ENCODE results near the gene KIF6.

Gene KIF6

DNA sequence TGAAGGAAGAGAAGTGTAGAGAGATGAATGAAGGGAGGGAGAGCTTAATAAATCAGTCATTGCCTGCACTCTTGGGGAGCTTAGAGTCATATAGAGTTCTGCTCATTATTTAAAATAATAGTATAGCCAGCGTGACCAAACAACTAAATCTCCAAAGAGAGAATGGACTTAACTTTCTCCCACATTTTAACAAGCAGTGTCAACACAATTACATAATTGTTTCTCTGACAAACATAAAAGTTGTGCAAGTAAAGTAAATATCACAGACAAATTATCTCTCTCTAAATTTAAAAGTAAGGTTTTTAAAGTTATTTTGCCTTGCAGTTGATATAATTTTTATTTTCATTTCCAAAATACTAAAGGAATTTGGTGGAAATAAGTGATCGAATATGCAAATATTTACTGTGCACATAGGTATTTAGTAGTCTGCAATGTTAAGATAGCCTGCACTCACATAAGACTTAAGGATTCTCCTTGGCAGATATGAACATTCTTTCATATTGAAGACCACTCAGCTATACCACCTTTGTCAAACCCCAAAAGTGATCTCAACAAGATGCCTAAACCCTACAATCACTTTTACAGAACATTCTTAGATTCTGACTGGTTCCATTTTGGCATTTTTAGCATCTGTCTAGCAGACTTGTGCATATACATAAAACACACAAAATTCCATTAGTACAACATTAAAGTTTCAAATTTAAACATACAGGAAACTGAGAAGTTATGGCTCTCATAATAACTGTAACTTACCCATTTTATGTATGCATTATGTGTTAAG lies 67.7 kb downstream of the KIF6 start:
- DNase-seq (ENCODE audit: low spot score) = no peak

DNA sequence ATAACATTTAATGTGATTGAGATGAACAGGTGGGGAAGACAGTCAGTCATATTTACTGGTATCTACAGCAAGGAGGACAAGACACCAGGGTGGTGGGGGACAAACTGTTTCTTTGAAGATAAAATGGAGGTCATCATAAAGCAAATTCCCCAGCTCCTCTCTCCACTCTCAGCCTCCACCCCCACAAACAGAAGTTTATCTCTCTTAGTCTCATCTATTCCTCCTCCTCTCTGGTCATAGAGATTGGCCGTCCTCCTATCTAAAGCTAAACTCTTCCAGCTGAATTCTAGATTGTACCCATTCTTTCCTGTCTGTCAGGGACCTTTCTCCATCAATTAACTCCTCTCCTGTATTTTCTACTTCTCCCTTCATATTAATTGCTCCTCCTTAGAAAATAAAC lies 71.1 kb downstream of the KIF6 start:
- DNase-seq (ENCODE audit: low spot score) = no peak

DNA sequence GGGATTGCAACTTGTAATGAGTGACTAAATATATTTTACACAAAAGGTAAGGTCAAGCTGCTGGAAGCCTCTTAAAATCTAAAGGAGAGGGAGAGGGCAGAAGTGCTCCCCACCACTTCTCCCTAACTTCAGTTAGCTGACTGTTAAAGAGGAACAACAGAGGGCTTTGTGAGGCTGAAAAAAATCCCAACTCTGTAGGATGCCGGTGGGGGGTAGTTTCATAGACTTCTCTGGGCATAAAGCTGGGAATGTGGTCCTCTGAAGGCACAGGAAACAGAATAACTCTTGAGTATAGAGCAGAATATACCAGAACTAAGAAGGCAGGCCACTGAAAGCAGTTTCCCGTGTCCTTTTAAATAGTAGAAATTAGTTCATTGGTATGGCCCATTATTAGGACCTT lies 71.6 kb downstream of the KIF6 start:
- DNase-seq (ENCODE audit: low spot score) = no peak

DNA sequence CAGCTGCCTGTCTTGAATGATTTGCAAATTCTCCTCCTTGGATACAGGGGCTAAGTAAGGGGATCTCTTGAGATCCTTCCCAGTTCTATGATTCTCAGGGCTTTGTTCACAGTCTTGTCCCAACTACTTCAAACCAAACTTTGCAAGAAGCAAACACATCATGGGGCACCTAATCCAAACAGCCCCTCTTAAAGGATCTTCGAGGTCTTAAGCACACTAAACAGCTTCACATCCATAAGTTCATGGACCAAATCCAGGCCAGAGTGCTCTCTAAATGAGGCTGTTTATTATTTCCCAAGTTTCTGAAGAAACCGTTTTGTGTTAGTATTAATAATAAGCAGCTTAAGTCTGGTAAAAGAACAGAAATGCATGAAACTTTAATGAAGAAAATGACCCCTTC lies 75.2 kb downstream of the KIF6 start:
- DNase-seq (ENCODE audit: low spot score) = no peak

DNA sequence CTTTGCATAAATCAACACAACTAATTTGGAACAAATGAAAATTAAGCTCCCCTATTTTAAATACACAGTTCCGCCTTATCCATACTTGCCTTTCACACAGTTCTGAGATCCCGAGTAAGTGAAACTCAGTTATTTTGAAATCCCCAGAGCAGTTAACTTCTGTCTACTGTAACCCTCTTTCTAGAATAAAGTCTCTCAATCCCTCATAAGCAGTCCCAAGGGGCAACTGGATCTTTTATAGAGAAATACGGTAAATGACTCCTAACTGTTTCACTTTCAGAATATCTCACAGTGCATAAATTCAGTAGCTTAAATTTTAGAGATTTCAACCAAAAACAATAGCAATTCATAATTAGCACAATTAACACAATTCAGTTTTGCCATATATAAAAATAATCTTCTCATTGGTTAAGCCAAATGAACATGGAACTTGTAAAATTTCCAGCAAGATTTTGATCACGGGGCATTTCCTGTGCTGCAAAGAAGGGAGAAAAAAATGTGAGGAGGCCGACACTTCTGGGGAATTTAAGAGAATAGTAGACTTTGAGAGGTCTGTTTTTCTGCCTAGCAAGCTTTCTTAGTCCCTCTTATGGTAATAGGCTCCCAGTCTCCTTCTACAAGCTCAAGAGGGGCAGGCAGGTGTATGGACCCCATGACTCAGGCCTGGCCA lies 78.3 kb downstream of the KIF6 start:
- DNase-seq (ENCODE audit: low spot score) = no peak

DNA sequence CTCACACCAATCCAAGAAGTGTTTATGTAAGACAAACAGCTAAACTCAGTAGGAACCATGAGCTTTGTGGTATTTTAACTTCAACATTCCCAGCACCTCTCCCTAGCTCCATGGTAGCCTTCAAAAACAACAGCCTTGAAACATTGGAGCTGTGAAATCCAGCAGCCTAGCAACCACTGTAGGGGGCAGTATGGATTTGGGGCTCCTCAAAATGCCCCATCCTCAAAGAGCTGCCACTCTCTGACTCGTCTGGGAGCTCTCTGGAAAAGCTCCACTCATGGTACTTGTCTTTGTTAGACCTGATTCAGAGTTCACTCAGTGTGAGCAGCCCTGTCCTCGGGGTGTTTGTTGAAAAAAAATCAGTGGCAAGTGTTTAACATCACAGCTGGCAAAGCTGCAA lies 82.9 kb downstream of the KIF6 start:
- DNase-seq (ENCODE audit: low spot score) = no peak

DNA sequence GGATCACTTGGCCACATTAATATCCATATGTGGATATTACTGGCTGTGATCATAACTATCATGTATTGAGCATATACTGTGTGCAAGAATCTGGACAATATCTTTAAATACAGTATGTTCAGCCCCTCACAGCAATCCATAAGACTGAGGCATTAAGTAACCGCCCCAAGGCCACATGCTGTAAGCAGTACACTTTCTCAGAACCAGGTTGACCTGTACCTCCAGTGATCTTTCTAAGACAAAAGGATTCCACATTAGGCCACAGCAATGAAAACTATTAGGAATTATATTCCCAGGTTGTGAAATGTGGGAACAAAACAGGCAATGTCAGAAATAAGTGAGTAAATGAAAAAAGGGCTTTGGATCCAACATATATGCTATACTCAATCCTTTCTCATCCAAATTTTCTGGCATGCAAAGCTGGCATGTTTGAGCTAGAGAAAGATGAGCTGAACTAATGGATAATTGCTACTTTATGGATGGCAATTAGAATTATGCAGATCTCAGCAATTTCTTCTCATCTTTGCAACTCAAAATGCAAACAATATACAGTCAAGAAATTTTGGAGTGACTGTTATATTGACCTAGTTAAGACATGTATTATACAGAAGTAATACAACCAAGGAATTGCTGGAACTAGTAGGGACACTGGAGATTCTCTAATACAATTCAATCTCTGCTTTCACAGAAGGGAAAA lies 86.9 kb downstream of the KIF6 start:
- DNase-seq (ENCODE audit: low spot score) = no peak

DNA sequence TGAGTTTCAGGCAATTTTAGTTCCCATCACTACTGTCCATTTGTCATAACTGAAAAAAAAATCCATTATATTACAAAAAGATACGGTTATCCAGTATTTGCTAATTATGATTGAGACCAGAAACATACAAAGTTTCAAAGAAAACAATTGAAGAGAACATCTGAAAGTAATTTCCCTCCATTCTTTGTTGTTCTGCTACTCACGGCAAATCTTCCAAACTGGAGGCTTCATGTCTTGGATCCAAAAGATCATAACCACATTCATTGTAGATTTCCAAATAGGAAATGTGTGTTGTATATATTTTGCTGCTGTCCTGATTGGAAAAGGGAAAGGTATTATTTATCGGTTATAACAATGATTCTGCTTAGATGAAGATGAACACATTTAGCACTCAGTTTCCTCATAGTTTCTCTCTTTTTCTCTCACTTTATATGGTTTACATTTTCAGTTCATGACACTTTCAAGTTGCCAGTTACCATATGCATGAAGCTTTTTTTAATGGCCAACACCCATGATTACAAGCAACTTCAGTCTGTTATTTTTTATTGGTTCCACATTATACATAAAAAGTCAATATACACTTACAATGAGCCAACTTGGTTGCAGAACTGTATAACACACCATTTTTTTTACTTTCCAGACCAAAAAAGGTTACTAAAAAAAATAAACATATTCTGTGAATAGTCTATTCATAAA lies 90.4 kb downstream of the KIF6 start:
- DNase-seq (ENCODE audit: low spot score) = no peak

DNA sequence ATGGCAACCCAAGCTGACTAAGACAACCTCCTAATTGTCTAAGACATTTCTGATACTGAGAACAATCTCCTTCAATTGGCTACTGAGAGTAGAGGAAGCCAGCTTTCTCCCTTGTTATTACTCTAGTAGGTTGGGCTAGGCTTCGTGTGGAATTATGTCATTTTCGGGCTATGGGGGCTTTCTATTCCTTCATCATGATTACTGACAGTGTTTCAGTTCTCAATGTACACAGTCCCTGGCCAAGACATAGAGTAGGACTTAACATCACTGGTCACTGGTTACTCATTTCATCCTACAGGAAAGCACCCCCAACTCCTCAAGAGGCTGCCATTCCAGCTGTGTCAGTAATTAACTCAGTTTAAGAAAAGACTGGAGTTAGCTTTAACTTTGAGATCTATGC lies 100.0 kb downstream of the KIF6 start:
- DNase-seq (ENCODE audit: low spot score) = no peak

DNA sequence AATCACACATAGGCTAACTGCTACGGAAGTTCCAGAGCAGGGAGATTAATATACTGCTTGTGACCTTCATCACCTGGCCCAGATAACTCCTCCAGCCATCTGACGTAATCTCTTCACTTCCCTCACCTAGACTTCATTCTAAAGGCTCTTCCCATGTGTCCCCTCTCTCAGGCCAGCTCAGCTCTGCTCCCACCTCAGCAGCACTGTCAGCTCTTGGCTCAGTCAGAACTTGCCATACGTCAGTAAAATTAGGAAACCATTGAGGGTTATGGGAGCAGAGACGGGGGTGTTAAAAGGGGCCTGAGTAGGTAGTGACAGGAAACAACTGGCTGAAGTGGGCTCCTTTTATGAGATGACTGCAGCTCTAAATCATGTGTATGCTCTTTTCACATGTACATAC lies 101.5 kb downstream of the KIF6 start:
- DNase-seq (ENCODE audit: low spot score) = no peak

DNA sequence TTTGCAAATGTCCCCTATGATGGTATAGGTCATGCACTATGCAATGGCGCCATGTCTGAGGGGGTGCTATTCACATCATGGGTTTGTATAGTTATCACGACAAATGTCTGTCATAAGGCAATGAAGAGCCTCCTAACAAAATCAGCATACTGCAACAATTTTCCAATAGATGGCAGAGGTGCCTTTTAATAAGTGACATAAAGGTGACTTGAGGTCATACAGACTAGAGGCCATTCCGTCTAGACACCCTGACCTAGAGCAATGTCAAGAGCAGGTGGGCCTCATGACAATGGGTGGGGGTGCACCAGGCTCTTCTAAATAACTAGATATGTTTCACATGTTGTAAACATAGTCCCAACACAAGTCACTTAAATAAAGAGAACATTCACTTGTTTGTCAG lies 107.7 kb downstream of the KIF6 start:
- no peak for DNase-seq (ENCODE audit: low spot score)

DNA sequence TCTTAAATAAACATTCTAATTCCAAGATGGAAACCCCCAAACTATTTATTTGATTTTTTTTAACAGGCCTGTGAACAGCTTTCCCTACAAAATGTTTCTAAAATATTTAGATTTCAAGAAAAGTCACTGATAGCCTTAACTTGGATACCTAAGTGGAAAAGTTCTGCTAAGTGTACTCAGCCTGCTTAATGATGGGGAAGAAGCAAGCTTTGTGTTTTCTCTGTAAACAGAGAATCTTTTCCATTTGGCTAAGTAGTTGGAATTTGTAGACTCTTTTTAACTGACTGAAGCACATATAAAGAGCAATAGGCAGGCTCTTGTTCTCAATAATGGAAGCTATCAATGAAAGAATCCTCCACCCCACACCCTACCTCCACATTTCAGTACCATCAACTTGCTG lies 108.2 kb downstream of the KIF6 start:
- no peak for DNase-seq (ENCODE audit: low spot score)

DNA sequence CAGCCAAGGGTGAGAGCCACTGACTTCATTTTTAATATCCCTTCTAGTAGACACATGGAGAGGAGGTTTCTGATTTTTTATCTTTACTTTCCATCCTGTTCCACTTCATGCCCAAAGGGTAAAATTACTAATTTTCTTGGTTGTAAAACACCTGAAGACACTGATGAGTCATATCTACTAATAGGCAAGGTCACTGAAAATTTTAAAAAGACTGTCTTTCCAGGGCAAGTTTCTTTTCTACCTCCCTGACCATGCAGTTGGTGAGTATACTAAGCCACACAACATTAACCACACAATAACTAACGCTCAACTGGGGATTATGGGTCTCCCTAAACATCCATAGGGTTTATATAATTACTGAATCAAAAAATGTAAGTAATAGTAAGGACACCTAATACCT lies 109.6 kb downstream of the KIF6 start:
- DNase-seq (ENCODE audit: low spot score) = no peak

DNA sequence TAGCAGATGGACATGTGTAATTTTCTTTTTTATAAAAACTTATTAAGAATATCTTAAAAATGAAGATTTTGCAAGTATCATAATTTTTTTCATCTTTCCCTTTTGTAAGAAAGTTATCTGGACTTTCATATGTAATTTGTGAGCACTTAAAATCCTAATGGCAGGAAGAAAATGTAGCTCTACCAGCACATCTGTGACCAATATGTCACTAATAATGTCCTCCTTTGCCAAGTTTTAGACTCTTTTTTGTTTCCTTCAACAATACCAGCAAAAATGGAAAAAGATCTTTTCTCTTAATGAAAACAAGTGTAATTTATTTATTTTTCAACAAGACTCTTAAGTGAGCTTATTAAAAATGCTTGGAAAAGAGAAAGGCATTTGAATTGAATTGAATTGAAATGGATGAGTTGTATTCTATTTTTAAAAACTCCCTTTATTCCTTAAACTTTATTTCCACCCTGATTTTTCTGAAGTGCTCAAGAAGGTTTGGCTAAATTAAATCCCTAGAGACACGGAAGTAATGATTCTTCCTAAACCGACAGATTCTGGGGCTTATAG lies 110.7 kb downstream of the KIF6 start:
- DNase-seq (ENCODE audit: low spot score) = no peak

DNA sequence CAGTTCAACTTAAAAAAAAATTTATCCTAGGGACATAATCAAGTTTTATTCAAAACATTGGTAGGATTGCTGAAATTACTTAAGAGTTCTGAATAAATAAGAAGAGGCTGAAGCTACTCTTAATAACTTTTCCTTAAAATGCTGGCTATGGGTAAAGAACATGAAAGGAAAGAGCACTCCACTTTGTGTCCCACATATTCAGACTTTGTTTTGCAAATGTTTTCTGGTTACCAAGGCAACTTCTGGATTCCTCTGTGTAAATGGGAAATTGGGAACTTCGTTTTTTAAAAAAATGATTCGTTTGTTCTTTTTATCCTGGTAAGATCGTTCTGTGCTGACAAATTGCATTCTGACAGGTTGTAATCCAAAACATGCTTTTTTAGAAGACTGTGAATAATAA lies 115.0 kb downstream of the KIF6 start:
- DNase-seq (ENCODE audit: low spot score) = no peak

DNA sequence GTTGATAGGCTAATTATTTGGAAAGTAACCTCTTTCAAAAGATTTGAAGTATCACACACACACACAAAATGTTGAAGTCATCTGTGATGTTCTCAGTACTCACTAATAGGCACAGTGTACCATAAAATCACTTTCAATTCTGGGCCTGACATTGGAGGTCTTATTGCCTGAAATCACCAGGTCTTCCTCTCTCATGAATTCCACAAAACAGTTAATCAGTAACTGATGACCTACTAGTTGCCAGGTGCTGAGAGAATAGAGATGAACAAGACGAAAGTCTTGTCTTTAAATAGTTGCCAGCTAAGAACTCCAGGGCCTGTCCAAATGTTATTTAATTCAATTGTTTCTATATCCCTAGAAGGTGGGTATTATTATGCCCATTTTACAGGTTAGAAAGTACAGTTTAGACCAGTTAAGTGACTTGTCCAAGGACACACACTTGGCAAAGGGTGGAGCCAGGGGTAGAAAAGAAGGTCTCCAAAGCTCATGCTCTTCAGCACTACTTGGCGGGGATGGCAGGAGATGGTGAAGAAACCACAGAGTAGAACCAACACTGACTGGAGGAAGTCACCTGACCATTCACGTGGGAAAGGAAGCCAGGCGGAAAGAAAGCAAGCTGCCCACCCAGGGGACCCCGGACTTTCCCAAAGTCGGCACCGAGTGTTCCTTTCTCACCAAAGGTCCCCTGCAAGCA lies 116.4 kb downstream of the KIF6 start:
- DNase-seq (ENCODE audit: low spot score) = no peak

DNA sequence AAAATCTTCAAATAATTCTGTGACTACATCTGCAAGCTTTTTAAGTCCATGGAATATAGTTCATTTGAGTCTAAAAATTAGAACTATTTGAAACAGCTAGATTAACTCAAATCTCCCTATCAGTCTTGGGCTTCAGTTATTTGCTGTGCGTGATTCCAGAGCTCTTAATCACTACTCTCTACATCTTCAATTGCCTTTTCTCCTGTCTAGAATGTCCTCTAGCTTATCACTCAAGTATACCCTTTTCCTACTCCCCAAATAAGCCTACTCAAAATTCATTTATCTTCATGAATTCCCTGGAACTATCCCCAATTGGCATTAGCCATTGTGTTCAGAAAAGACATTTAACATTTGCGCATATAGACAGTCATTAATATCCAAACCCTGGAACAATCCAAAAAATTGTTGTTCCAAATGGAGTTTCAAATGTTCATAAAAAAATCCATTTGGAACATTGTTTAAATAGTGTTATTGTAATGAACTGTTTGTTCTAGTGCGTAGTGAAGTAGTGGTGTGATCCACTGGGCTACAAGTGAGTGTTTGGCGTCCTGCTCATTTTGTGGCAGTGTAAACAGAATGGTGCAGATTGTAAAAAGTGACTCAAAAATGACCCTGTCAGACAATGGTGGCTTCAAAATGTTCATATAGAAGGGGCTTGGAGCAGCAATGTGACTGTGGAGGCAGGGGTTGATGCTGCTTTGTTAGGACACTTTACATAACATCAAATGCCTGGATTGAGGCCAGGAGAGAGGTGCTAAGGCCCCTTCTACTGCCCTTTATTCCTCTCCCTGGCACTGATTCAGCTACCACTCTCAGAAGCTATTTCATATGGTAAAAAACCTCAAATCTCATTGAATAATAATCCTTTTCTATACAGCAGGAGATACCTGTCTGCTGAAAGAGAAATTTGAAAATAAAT lies 122.3 kb downstream of the KIF6 start:
- no peak for DNase-seq (ENCODE audit: low spot score)

DNA sequence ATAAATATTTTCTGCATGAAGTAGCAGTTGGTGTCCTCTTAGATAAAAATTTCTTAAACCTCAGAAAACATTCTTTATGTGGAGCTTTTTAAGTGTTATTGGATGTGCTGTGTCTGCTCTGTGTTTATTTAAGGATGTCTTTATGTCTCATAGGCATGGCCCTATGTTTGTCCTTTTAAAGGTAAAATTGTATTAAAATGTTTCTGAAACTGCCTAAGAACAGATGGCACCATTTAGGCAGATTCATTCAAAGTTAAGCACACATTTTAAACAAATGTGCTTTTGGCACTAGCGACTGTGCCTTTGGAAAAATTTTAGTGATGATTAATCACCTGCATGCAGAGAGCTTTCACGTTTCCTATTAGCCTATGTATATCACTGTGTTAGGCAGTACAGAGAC lies 125.2 kb downstream of the KIF6 start:
- no peak for DNase-seq (ENCODE audit: low spot score)

DNA sequence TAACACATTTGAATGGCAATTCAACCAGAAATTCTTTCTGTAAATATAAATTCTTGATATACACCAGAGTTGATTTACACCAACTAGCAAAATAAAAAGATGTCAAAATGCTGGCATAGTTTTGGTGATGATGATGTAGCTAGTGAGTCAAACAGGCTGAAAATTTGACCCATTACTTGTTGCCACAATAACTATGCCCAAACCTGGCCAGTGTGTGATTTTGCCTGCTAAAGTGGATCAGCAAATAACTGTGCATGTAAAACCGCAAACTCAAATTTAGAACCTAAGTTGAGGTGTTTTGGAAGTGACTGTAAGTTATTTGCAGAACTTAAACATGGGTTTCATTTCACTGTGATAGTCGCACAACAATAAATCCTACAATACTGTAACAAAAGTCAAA lies 125.9 kb downstream of the KIF6 start:
- no peak for DNase-seq (ENCODE audit: low spot score)

DNA sequence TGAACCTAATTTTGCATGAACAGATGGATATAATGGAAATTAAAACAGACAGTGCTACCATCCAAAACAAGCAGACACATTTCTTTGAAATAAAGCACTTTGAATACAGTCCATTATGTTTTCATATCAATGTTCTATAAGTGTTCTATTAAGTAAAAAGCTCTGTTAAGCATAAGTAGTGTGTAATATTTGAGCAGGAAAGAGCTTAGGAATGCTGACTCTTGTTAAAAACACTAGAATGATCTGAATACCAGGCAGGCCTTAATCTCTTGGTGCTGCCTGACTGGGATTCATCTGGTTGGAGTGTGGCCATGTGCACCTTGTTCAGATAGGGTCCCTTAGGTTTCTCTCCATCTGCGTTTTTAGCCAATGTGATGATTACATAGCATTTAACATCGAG lies 130.9 kb downstream of the KIF6 start:
- DNase-seq (ENCODE audit: low spot score) = no peak

DNA sequence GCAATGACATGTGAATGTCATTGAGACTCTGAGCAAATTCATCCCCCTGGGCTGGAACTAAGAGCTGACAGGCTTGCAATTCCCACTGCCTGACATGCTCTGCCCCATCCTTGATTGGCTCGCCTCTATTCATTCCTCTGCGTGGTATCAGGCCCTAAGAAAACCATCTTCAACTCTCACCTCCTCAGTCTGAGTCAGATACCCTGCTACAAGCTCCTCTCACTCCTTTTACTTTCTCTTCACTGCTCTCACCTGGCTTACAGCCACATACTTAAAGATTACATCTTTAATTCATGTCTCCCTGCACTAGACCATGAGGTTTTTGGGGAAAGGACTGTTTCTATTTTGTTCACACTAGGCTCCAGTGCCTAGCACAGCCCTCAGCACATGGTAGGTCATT lies 131.6 kb downstream of the KIF6 start:
- DNase-seq (ENCODE audit: low spot score) = no peak

All from kidney capillary endothelial cell (primary cell).